Right cardiac atrium (tissue), 5 donors: Measurements from ENCODE around the gene CRACR2A. TPM values are rescaled to one million over a fixed set of nuclear protein-coding genes. Genes with fewer than 3 reads are reported as not detected.

Source experiments
- ATAC-seq, 2 donors: fragments of 200-7000 bp; cut with Tn5 transposase; one replicate each; pipeline versions ENCODE4 v1.8.0 to v1.9.1; 2020; ENCODE audit warnings: moderate library complexity in 2 of 2, mild to moderate bottlenecking in 1 of 2
- DNase-seq, 3 donors: peaks; one replicate each; pipeline ENCODE4 v3.0.0-alpha.2; 2020
- H3K27ac ChIP-seq: one replicate; pipeline ENCODE4 v1.5.1; 2013; ENCODE audit warnings: mild to moderate bottlenecking, low read length, control low read depth, moderate library complexity
- H3K27me3 ChIP-seq: one replicate; pipeline ENCODE4 v1.6.1; 2013; ENCODE audit not compliant: control insufficient read depth, insufficient read depth
- H3K4me1 ChIP-seq: one replicate; pipeline ENCODE4 v1.6.1; 2013; ENCODE audit warnings: low read length; ENCODE audit not compliant: control insufficient read depth, insufficient read depth
- H3K4me3 ChIP-seq: one replicate; pipeline ENCODE4 v1.5.1; 2013; ENCODE audit warnings: low read length, control low read depth
- H3K9me3 ChIP-seq: one replicate; pipeline ENCODE4 v1.6.1; 2013; ENCODE audit warnings: low read length; ENCODE audit not compliant: control insufficient read depth
- WGBS: extraction: QIAGEN DNeasy Blood & Tissue Kit; methylation state at CpG from one replicate; pipeline ENCODE4 v1.1.7; 2013; 5-methylcytosine and 5-hydroxymethylcytosine counted together
- intact Hi-C, 4 donors: fragments of 100-400 bp; cut with DNase I; formaldehyde crosslinking; loops; one replicate each; pipeline versions ENCODE4 v1.11.0 to v1.14.0; 2022 to 2023
- polyA plus RNA-seq: library from polyadenylated mRNA; stranded (reverse); fragments of 200-250 nt; gene quantifications from one replicate; pipeline ENCODE4 v1.2.3, GENCODE V29; 2013
- total RNA-seq, 4 donors: library from RNA; stranded (reverse); fragmentation: NEBNext Ultra II Directional; extraction: Animal tissue kit (Norgen Biotek cat#: 25700); gene quantifications; one replicate each; pipeline ENCODE4 v1.2.1, GENCODE V29; 2021
- donor health status: healthy with polysubstance abuse.
- donor health status: DM: no; HTN: yes; CAD: no.
- donor health status: DM: no; HTN: no; CAD: no.
- donor health status: DM: no; HTN: yes; CAD: no; lungs with severe emphysema.
- donor health status: DM: yes; HTN: yes; CAD: no.

CRACR2A gene
- total and polyA plus RNA-seq, 5 donors: 5.7 to 15.5 (median 9.3) TPM

- ATAC-seq: no peak
- DNase-seq: no peak
Measured at GRCh38 chr12:3572560-3572959, 180.3 kb downstream of the CRACR2A start.

DNA sequence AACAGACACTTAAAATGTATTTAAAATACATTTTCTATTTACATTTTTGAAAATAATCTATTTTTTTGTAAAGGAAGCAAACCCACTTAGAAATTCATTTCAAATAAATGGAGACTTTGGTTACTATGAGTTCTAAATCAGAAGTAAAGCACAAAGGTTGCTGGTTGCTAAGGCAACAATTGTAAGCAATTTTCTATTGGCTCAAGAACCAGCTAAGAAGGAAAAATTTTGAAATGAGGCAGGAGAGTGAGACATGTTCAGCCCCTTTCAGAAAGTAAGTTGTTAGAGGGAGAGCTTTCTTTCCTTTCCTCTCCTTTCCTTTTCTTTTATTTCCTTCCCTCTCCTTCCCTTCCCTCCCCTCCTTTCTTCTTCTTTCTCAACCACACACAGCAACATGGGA is 181.2 kb downstream of the CRACR2A start:
- DNase-seq (no peak), ATAC-seq (no peak)
- H3K9me3 ChIP-seq: no peaks in the 10 kb centered on the region
- intact Hi-C loops: no loop called here
- H3K27me3 ChIP-seq: no peaks in the 10 kb centered on the region
- H3K27ac ChIP-seq: no peak overlapping the region
- H3K4me1 ChIP-seq: no peaks in the 10 kb centered on the region
- no peak overlapping the region for H3K4me3 ChIP-seq

More at GRCh38 chr12:3572560-3572959, 180.3 kb downstream of the CRACR2A start:
- no peak overlapping the region for H3K27ac ChIP-seq
- no peaks in the 10 kb centered on the region for H3K4me1 ChIP-seq
- intact Hi-C loops: no loop called here
- H3K27me3 ChIP-seq: no peaks in the 10 kb centered on the region
- no peaks in the 10 kb centered on the region for H3K9me3 ChIP-seq
- H3K4me3 ChIP-seq: no peak overlapping the region

- Histone ChIP-seq H3K4me3 (no peak overlapping the region), H3K27me3 (no peaks in the 10 kb centered on the region), H3K4me1 (no peaks in the 10 kb centered on the region), H3K9me3 (no peaks in the 10 kb centered on the region), H3K27ac (no peak overlapping the region)
- 43% methylated on average over 1 of the region's 1 CpG for WGBS
- no peak for ATAC-seq
- intact Hi-C loops: no loop called here
- no peak for DNase-seq
Measured at GRCh38 chr12:3571323-3571722, 181.6 kb downstream of the CRACR2A start.

DNA sequence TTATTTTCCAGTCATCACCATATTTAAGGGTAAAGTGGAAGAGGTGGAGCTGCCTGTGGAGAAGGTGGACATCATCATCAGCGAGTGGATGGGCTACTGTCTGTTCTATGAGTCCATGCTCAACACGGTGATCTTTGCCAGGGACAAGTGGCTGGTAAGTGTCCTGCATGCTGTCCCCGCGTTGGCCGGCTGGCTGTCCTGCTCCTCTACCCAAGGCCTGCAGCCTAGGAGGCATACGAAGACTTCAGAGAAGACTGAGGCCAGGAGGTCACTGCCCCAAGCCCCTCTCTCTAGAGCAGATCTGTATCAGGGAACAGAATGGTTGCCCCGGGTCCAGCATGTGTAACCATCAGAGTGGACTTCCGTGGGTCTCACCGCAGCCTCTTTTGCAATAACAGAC is 184.2 kb downstream of the CRACR2A start:
- intact Hi-C loops: no loop called here
- Histone ChIP-seq H3K9me3 (no peaks in the 10 kb centered on the region), H3K27me3 (no peaks in the 10 kb centered on the region), H3K27ac (no peak overlapping the region), H3K4me1 (no peaks in the 10 kb centered on the region), H3K4me3 (no peak overlapping the region)
- DNase-seq: no peak
- ATAC-seq: no peak
- 91% methylated on average over 9 of the region's 9 CpGs for WGBS

DNA sequence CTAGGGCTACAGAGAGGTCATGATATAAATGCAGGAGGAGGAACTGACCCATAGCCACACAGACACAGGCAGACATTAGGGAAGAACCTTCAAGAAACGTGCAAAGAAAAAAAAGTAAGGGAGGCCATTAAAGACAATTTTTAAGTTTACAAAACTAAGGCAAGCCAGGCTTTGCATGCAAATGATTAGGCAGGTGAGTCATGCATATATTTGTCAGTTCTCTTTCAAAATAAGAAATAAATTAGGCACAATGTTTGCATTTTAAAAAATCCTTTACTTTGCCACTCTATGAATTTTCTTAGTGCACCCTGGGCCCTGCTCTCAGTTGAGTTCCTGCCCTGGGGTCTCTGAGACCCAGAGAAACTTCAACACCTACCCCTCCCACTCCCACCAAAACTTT is 186.9 kb downstream of the CRACR2A start:
- H3K9me3 ChIP-seq: no peaks in the 10 kb centered on the region
- no peaks in the 10 kb centered on the region for H3K27me3 ChIP-seq
- ATAC-seq: no peak
- no peak for DNase-seq
- no peak overlapping the region for H3K4me3 ChIP-seq
- no peaks in the 10 kb centered on the region for H3K4me1 ChIP-seq
- 67% methylated on average over 1 of the region's 1 CpG for WGBS
- intact Hi-C loops: no loop called here
- no peak overlapping the region for H3K27ac ChIP-seq

Other genes starting within 250 kb of the CRACR2A start
- gene PARP11, start 120.3 kb upstream of the CRACR2A start, total RNA-seq: 1 to 10 TPM; 5.7 to 8.6 (median 6.6) TPM
- 2.2 TPM for gene PARP11, start 120.3 kb upstream of the CRACR2A start, polyA plus RNA-seq